Gastrocnemius medialis (tissue), 4 donors: ENCODE data around the gene MTNR1B. TPM values are rescaled to one million over a fixed set of nuclear protein-coding genes. Genes with fewer than 3 reads are reported as not detected.

Experiments used
- ATAC-seq, 2 donors: fragments of 150-250 bp; one replicate each; pipeline ENCODE4 v1.9.1; 2016
- DNase-seq, 2 donors: peaks; one replicate each; pipeline ENCODE4 v3.0.0-alpha.2; 2019
- H3K27ac ChIP-seq, 4 donors: fragments of 200-600 bp; sonication (generic); 1 replicate in 1 of 4; 2 replicates in 3 of 4; pipeline ENCODE4 v1.5.1; 2016 to 2018; ENCODE audit warnings: mild to moderate bottlenecking in 2 of 4, moderate library complexity in 1 of 4
- H3K27me3 ChIP-seq, 3 donors: fragments of 200-600 bp; sonication (generic) in 2 of 3; 1 replicate in 1 of 3; 2 replicates in 2 of 3; pipeline versions ENCODE4 v1.5.1 to v1.6.0; 2016 to 2019; ENCODE audit warnings: mild to moderate bottlenecking in 1 of 3, moderate library complexity in 1 of 3
- H3K36me3 ChIP-seq, 2 donors: fragments of 200-600 bp; sonication (generic) in 1 of 2; one replicate each; pipeline ENCODE4 v1.5.1; 2017 to 2018
- H3K4me1 ChIP-seq, 2 donors: fragments of 200-600 bp; sonication (generic) in 1 of 2; one replicate each; pipeline ENCODE4 v1.5.1; 2016 to 2017; ENCODE audit warnings: mild to moderate bottlenecking in 2 of 2
- H3K4me3 ChIP-seq, 4 donors: fragments of 200-600 bp; sonication (generic) in 3 of 4; 1 replicate in 1 of 4; 2 replicates in 3 of 4; pipeline ENCODE4 v1.5.1; 2016 to 2019; ENCODE audit warnings: mild to moderate bottlenecking in 2 of 4
- H3K9me3 ChIP-seq, 3 donors: fragments of 200-600 bp; sonication (generic) in 2 of 3; 1 replicate in 1 of 3; 2 replicates in 2 of 3; pipeline ENCODE4 v1.5.1; 2016 to 2019
- CTCF ChIP-seq, 5 experiments: fragments of 450-650 bp in 3 of 5; fragments of 200-600 bp in 2 of 5; sonication (generic) in 2 of 5; IDR thresholded peaks in 4 of 5; conservative IDR thresholded peaks in 1 of 5; 1 replicate in 4 of 5; 2 replicates in 1 of 5; pipeline ENCODE4 v1.5.1; 2016 to 2019; ENCODE audit warnings: antibody characterized with exemption in 5 of 5, mild to moderate bottlenecking in 3 of 5, moderate library complexity in 3 of 5
- POLR2A ChIP-seq, 2 donors: fragments of 450-650 bp; IDR thresholded peaks; one replicate each; pipeline ENCODE4 v1.6.1; 2017; ENCODE audit warnings: antibody characterized with exemption in 2 of 2, mild to moderate bottlenecking in 2 of 2, moderate library complexity in 2 of 2
- in situ Hi-C, 4 donors: fragments of 200-750 bp; cut with MboI; loops; one replicate each; pipeline versions ENCODE4 v1.15.0 to v1.8.0; 2017; ENCODE audit warnings: low sequenced_read_pairs in 4 of 4
- intact Hi-C: fragments of 100-400 bp; cut with DNase I; formaldehyde crosslinking; loops from one replicate; pipeline ENCODE4 v1.15.1; 2023; ENCODE audit warnings: low total_unique reads
- total RNA-seq, 4 donors: library from RNA; depleted of rRNA; stranded (reverse); fragments of >200 nt; gene quantifications; one replicate each; pipeline versions ENCODE4 v1.1.0 to v1.2.3, GENCODE V29; 2016

MTNR1B gene
- total RNA-seq, 4 donors from 2014 or later: not detected

DNA sequence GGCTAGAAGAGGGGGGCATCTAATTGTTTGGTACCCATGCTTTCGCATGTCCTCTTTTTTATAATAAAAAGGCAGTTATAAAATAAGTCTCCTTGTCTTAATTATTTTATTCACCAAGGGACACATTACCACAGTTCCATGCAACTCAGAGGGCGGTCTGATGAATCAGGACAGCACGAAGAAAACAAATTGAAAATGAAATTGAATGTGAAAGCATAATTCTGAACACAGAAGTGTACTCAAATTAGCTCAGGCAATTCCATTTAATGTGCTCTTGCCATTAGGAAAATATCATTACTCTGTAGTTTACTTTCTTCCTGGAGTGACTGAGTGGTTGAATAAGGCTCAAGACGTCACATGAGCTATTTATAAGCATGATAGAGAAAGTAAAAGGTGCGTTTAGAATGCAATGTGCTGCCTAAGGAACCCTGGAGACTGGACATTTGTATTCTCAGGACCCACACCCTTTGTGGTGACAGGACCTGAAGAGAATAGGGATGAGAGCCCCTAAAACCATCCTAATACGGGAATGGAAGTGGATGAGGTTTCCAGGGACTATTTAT, 59.6 kb downstream of the MTNR1B start:
- Histone ChIP-seq H3K4me1 (no peaks in the 10 kb centered on the region), H3K9me3 (no peaks in the 10 kb centered on the region), H3K27me3 (no peaks in the 10 kb centered on the region), H3K27ac (no peak overlapping the region), H3K36me3 (no peaks in the 10 kb centered on the region), H3K4me3 (no peak overlapping the region)
- ATAC-seq (no peak), DNase-seq (no peak)
- intact Hi-C loops (no loop called here), in situ Hi-C loops (no loop called here)
- TF ChIP-seq CTCF (IDR thresholded peaks at IDR 0.05 in 4 of 5, conservative IDR thresholded peaks at IDR 0.05 in 1 of 5): no peak
- no peak for TF ChIP-seq POLR2A (IDR thresholded peaks at IDR 0.05)

- intact Hi-C loops: no loop called here
- TF ChIP-seq CTCF (IDR thresholded peaks at IDR 0.05 in 4 of 5, conservative IDR thresholded peaks at IDR 0.05 in 1 of 5) (no peak), POLR2A (IDR thresholded peaks at IDR 0.05) (no peak)
- H3K27ac ChIP-seq: no peak overlapping the region
Measured at GRCh38 chr11:93031386-93031785, 61.9 kb downstream of the MTNR1B start.

More at GRCh38 chr11:93031386-93031785, 61.9 kb downstream of the MTNR1B start:
- no peaks in the 10 kb centered on the region for H3K27me3 ChIP-seq
- in situ Hi-C loops: no loop called here
- H3K9me3 ChIP-seq: no peaks in the 10 kb centered on the region
- ATAC-seq (no peak), DNase-seq (no peak)
- no peaks in the 10 kb centered on the region for H3K4me1 ChIP-seq
- H3K4me3 ChIP-seq: no peak overlapping the region
- no peaks in the 10 kb centered on the region for H3K36me3 ChIP-seq

Other genes with a start within 250 kb of the MTNR1B start
- gene SLC36A4, start 228.3 kb downstream of the MTNR1B start, total RNA-seq: 1 to 10 TPM; 1.5 to 3.4 (median 2.4) TPM